Activated CD4-positive, alpha-beta T cell treated with anti-CD3 and anti-CD28 coated beads for 36 hours (primary cell): Measurements from ENCODE around the gene ZCWPW2. TPM values are rescaled to one million over a fixed set of nuclear protein-coding genes. Genes with fewer than 3 reads are reported as not detected.

ENCODE experiments used
- ATAC-seq: fragments of 200-7000 bp; cut with Tn5 transposase; one replicate; pipeline ENCODE4 v1.10.0; 2021; ENCODE audit warnings: mild to moderate bottlenecking, moderate library complexity
- CTCF ChIA-PET: fragments of 350-600 bp; sonication (Branson Sonifier 250); formaldehyde crosslinking; loops from one replicate; lab custom pipeline; 2021; ENCODE audit warnings: antibody characterized with exemption; lab: Charles Lee
- POLR2A ChIA-PET: fragments of 350-600 bp; sonication (Branson Sonifier 250); formaldehyde crosslinking; loops from one replicate; lab custom pipeline; 2021; ENCODE audit warnings: antibody characterized with exemption, inconsistent platforms; lab: Charles Lee
- DNase-seq: peaks from one replicate; pipeline ENCODE4 v3.0.0-alpha.2; 2020
- H3K27ac Mint-ChIP-seq: one replicate; pipeline ENCODE4 v1.8.0; 2021; ENCODE audit warnings: mixed read lengths
- H3K27me3 Mint-ChIP-seq: one replicate; pipeline ENCODE4 v1.8.0; 2021; ENCODE audit warnings: mixed read lengths
- H3K36me3 Mint-ChIP-seq: one replicate; pipeline ENCODE4 v1.8.0; 2021; ENCODE audit warnings: low read depth, mixed read lengths
- H3K4me1 Mint-ChIP-seq: one replicate; pipeline ENCODE4 v1.8.0; 2021; ENCODE audit warnings: mixed read lengths
- H3K4me3 Mint-ChIP-seq: one replicate; pipeline ENCODE4 v1.8.0; 2021; ENCODE audit warnings: mild to moderate bottlenecking, moderate library complexity, mixed read lengths
- H3K9me3 Mint-ChIP-seq: one replicate; pipeline ENCODE4 v1.8.0; 2021; ENCODE audit warnings: low read depth, mixed read lengths
- intact Hi-C, 2 experiments: fragments of 100-400 bp; cut with DNase I in 1 of 2; cut with micrococcal nuclease in 1 of 2; formaldehyde crosslinking; loops; one replicate each; pipeline versions ENCODE4 v1.14.2 to v1.15.1; 2022 to 2024; cut with DNase I, micrococcal nuclease
- total RNA-seq, 2 experiments: library from RNA; stranded (reverse); gene quantifications; one replicate each; pipeline ENCODE4 v1.2.3, GENCODE V29; 2021

Gene ZCWPW2
- total RNA-seq, 2 experiments from 2014 or later = 0.37 to 0.39 TPM

DNA sequence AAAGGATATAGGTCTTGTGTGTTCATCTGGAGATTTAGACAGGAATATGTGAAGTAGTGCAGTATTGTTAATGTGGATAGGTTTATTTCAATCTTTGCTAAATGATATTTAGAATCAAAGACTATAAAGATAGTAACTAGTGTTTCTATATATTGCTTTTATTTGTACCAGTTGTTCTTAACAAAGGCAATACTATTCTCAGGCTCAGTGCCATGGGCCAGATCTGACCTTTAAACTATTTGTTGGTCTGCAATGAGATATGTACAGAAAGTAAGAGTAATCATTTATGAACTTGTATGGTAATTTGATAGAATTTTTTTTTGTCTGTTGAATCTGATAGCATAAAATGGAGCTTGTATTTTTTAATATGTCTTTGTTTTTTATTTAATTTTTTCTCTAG lies 146.8 kb downstream of the ZCWPW2 start:
- POLR2A ChIA-PET = no interaction called here
- CTCF ChIA-PET = interaction anchor here (1.0 kb wide), 1 partner anchor 1361 kb away, joined by 3 read pairs; no protein-coding TSS in a partner anchor
- no peaks in the 10 kb centered on the region for H3K36me3 Mint-ChIP-seq
- intact Hi-C loops = no loop called here
- H3K4me1 Mint-ChIP-seq = no peaks in the 10 kb centered on the region
- no peaks in the 10 kb centered on the region for H3K27me3 Mint-ChIP-seq
- DNase-seq (no peak), ATAC-seq (no peak)
- H3K9me3 Mint-ChIP-seq = peaks cover 3% of the 10 kb centered on the region
- no peak overlapping the region for H3K4me3 Mint-ChIP-seq
- H3K27ac Mint-ChIP-seq = no peak overlapping the region

DNA sequence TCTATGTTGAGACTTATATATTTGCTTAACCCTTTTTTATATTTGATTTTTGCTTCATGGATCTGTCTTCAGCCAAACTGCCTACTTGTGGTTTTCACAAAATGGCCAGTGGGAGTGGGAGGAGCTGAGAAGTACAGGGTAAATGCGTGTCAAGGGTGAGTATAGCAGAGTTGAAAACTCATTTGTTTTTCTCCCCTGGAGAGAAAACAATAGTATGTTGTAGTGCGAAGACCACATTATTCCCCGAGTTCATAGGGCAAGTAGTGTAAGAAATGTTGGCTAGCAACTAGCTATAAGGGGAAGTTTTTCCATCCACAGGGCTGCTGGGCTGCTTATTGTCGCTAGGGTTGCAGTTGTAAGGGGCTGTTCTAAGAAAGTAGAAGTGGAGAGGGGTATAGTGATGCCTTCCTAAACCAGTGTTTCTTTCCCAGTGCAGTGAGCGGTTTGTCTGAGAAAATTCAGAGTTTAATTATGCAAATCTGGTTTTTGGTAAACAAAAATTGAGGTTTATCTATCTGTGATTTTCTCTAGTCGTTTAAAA lies 153.9 kb downstream of the ZCWPW2 start:
- intact Hi-C loops = no loop called here

DNA sequence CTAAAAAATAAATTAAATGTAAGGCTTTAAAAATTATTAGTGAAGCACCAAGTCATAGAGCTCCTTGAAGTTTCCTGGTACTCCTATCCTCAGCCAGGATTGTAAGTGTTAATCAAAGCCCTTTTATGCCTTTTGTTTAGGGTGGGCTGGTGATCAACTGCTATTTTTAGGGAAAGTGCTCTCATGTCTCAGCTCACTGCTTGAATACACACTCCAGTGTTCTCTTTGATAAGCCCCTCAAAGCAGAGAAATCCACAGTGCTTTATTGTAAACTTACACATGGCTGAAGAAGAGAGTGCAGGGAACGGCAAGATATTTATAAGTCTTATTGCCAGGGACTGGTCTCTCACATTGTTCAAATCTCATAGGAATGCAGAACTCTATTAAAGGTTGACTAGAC lies 156.5 kb downstream of the ZCWPW2 start:
- intact Hi-C loops = no loop called here
- no peaks in the 10 kb centered on the region for H3K4me1 Mint-ChIP-seq
- DNase-seq = no peak
- H3K9me3 Mint-ChIP-seq = no peaks in the 10 kb centered on the region
- H3K4me3 Mint-ChIP-seq = no peak overlapping the region
- H3K27ac Mint-ChIP-seq = no peak overlapping the region
- H3K36me3 Mint-ChIP-seq = no peaks in the 10 kb centered on the region
- H3K27me3 Mint-ChIP-seq = no peaks in the 10 kb centered on the region
- CTCF ChIA-PET = no interaction called here
- no peak for ATAC-seq
- POLR2A ChIA-PET = no interaction called here

More for the DNA sequence above, 153.9 kb downstream of the ZCWPW2 start:
- ATAC-seq = no peak
- DNase-seq = no peak
- Mint-ChIP-seq H3K36me3 (no peaks in the 10 kb centered on the region), H3K4me1 (no peaks in the 10 kb centered on the region), H3K9me3 (no peaks in the 10 kb centered on the region), H3K4me3 (no peak overlapping the region), H3K27ac (no peak overlapping the region), H3K27me3 (no peaks in the 10 kb centered on the region)
- ChIA-PET CTCF (no interaction called here), POLR2A (no interaction called here)

- intact Hi-C loops = no loop called here
- CTCF ChIA-PET = no interaction called here
Observed at GRCh38 chr3:28521663-28522062, 173.1 kb downstream of the ZCWPW2 start.

DNA sequence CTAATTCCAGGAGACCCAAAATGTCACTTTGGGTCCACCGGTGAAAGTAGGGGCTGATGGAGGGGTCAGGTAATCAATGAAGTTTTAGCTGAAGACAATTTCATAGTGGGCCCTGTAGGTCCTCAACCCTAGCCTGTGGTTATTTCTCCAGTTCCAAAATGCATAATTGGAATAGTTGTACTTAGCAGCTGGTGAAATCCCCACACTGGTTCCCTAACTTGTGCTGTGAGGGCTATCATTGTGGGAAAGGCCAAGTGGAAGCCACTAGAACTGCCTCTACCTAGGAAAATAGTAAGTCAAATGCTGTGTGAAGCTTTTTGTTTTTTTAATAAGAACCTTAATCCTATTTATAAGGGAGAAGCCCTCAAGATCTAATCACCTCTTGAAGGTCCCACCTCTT lies 193.8 kb downstream of the ZCWPW2 start:
- H3K9me3 Mint-ChIP-seq = peaks cover 27% of the 10 kb centered on the region
- CTCF ChIA-PET = no interaction called here
- intact Hi-C loops = no loop called here
- no peaks in the 10 kb centered on the region for H3K4me1 Mint-ChIP-seq
- H3K27ac Mint-ChIP-seq = no peak overlapping the region
- DNase-seq (no peak), ATAC-seq (no peak)
- POLR2A ChIA-PET = no interaction called here
- no peaks in the 10 kb centered on the region for H3K27me3 Mint-ChIP-seq
- no peaks in the 10 kb centered on the region for H3K36me3 Mint-ChIP-seq
- H3K4me3 Mint-ChIP-seq = no peak overlapping the region

More at GRCh38 chr3:28521663-28522062, 173.1 kb downstream of the ZCWPW2 start:
- no peaks in the 10 kb centered on the region for H3K27me3 Mint-ChIP-seq
- no peak overlapping the region for H3K4me3 Mint-ChIP-seq
- no peaks in the 10 kb centered on the region for H3K4me1 Mint-ChIP-seq
- POLR2A ChIA-PET = no interaction called here
- H3K36me3 Mint-ChIP-seq = no peaks in the 10 kb centered on the region
- no peaks in the 10 kb centered on the region for H3K9me3 Mint-ChIP-seq
- no peak overlapping the region for H3K27ac Mint-ChIP-seq
- DNase-seq = no peak
- no peak for ATAC-seq

DNA sequence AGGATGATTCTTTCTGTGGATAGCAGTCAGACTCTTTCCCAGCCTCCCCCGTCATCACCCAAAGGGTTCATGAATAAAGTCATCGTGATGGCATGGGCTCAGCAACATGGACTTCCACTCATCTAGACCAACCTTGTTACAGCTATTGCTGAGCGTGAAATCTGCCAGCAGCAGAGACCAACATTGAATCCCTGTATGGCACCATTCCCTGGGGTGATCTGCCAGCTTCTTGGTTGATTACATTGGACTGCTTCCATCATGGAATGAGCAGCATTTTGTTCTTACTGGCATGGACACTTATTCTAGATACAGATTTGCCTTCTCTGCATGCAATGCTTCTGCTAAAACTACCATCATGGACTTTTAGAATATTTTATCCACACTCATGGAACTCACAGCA lies 195.7 kb downstream of the ZCWPW2 start:
- no peak overlapping the region for H3K27ac Mint-ChIP-seq
- no peaks in the 10 kb centered on the region for H3K4me1 Mint-ChIP-seq
- intact Hi-C loops = no loop called here
- POLR2A ChIA-PET = no interaction called here
- CTCF ChIA-PET = no interaction called here
- H3K4me3 Mint-ChIP-seq = no peak overlapping the region
- H3K36me3 Mint-ChIP-seq = no peaks in the 10 kb centered on the region
- peaks cover 29% of the 10 kb centered on the region for H3K9me3 Mint-ChIP-seq
- H3K27me3 Mint-ChIP-seq = no peaks in the 10 kb centered on the region
- ATAC-seq (no peak), DNase-seq (no peak)

- H3K9me3 Mint-ChIP-seq = peaks cover 25% of the 10 kb centered on the region
- ChIA-PET CTCF (no interaction called here), POLR2A (no interaction called here)
- H3K27ac Mint-ChIP-seq = no peak overlapping the region
- intact Hi-C loops = no loop called here
- H3K4me3 Mint-ChIP-seq = no peak overlapping the region
- H3K36me3 Mint-ChIP-seq = no peaks in the 10 kb centered on the region
- H3K4me1 Mint-ChIP-seq = no peaks in the 10 kb centered on the region
- no peaks in the 10 kb centered on the region for H3K27me3 Mint-ChIP-seq
- ATAC-seq = no peak
- no peak for DNase-seq
Observed at GRCh38 chr3:28544831-28545230, 196.3 kb downstream of the ZCWPW2 start.

DNA sequence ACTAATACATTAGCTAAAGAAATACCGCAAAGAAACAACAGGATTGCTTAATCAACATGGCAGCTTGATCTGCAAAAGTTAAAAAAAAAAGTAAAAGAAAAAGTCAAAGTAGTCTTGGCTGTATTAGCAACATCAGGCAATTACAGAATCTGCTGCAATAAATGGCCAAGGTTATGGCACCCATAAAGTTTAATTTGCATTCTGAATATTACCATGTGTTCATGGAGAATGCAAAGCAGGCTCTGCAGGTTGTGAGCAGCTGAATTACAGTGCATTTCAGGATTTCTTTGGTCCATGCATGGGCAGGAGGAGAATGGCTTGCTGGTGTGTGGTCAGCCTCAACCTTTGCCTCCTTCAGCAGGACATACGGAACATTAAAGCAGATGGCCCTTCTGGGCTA lies 199.2 kb downstream of the ZCWPW2 start:
- ChIA-PET CTCF (no interaction called here), POLR2A (no interaction called here)
- intact Hi-C loops = no loop called here
- H3K4me3 Mint-ChIP-seq = no peak overlapping the region
- no peak for DNase-seq
- no peaks in the 10 kb centered on the region for H3K27me3 Mint-ChIP-seq
- H3K27ac Mint-ChIP-seq = no peak overlapping the region
- no peaks in the 10 kb centered on the region for H3K4me1 Mint-ChIP-seq
- ATAC-seq = no peak
- no peaks in the 10 kb centered on the region for H3K36me3 Mint-ChIP-seq
- H3K9me3 Mint-ChIP-seq = peaks cover 8% of the 10 kb centered on the region

GRCh38 chr3:28553175-28553574 lies 204.7 kb downstream of the ZCWPW2 start:
- H3K27ac Mint-ChIP-seq = no peak overlapping the region
- CTCF ChIA-PET = no interaction called here
- H3K36me3 Mint-ChIP-seq = no peaks in the 10 kb centered on the region
- intact Hi-C loops = no loop called here
- no peaks in the 10 kb centered on the region for H3K4me1 Mint-ChIP-seq
- H3K27me3 Mint-ChIP-seq = peaks cover under 1% of the 10 kb centered on the region
- POLR2A ChIA-PET = no interaction called here
- H3K4me3 Mint-ChIP-seq = no peak overlapping the region
- ATAC-seq (no peak), DNase-seq (no peak)
- H3K9me3 Mint-ChIP-seq = peaks cover 4% of the 10 kb centered on the region

DNA sequence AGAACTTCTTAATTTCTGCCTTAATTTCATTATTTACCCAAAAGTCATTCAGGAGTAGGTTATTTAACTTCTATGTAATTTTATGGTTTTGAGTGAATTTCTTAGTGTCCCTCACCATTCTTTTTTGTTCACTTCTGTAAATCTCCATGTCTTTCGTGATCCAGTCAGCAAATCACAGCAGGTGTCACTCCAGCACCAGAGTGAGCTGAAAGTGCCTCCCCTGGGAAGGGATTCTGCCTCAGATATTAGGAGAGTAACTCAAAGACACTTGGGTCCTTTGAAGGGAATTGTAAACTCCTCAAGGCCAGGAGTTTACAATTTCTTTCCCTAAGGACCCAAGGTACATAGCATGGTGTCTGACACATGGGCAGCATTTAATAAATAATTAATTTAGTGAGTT lies 207.7 kb downstream of the ZCWPW2 start:
- H3K27me3 Mint-ChIP-seq = peaks cover 2% of the 10 kb centered on the region
- H3K9me3 Mint-ChIP-seq = no peaks in the 10 kb centered on the region
- ATAC-seq (no peak), DNase-seq (no peak)
- ChIA-PET CTCF (interaction anchor here (0.7 kb wide), 3 partner anchors 77 to 283 kb away, joined by 3 to 4 read pairs (median 3); no protein-coding TSS in a partner anchor), POLR2A (no interaction called here)
- no peaks in the 10 kb centered on the region for H3K4me1 Mint-ChIP-seq
- intact Hi-C loops = no loop called here
- H3K27ac Mint-ChIP-seq = no peak overlapping the region
- H3K4me3 Mint-ChIP-seq = no peak overlapping the region
- no peaks in the 10 kb centered on the region for H3K36me3 Mint-ChIP-seq

DNA sequence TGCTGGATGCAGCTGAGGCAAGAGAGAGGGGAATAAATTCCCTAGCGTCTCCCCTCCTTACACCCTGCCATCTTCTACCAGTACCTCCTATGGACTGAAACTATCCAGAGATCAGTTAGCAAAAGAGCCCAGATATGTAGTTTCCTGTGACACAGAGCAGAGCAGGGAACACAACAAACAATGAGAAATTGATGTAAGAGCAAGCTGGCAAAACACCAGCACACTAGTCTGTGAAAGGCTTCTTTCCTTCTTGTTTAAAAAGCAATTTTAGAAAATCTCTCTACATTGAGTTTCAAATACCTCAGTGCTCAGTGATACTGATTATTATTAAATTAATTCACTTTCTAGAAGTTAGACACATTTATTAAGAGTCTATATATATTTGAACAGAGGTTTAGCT lies 215.7 kb downstream of the ZCWPW2 start:
- ChIA-PET POLR2A (no interaction called here), CTCF (no interaction called here)
- intact Hi-C loops = no loop called here
- no peak for DNase-seq
- ATAC-seq = no peak
- Mint-ChIP-seq H3K4me1 (no peaks in the 10 kb centered on the region), H3K27me3 (peaks cover 2% of the 10 kb centered on the region), H3K27ac (no peak overlapping the region), H3K9me3 (peaks cover 2% of the 10 kb centered on the region), H3K36me3 (no peaks in the 10 kb centered on the region), H3K4me3 (no peak overlapping the region)

- POLR2A ChIA-PET = no interaction called here
- H3K36me3 Mint-ChIP-seq = no peaks in the 10 kb centered on the region
- peaks cover 12% of the 10 kb centered on the region for H3K27me3 Mint-ChIP-seq
- CTCF ChIA-PET = no interaction called here
- H3K4me1 Mint-ChIP-seq = no peaks in the 10 kb centered on the region
- no peak overlapping the region for H3K27ac Mint-ChIP-seq
- DNase-seq = no peak
- H3K9me3 Mint-ChIP-seq = peaks cover 2% of the 10 kb centered on the region
- intact Hi-C loops = no loop called here
- no peak overlapping the region for H3K4me3 Mint-ChIP-seq
- ATAC-seq = no peak
Observed at GRCh38 chr3:28569357-28569756, 220.8 kb downstream of the ZCWPW2 start.
